Astrocyte of the cerebellum (primary cell): ENCODE results near the gene HOXD8.

Experiments used
- DNase-seq: peaks from one replicate; pipeline ENCODE4 v3.0.0-alpha.2; 2011; ENCODE audit warnings: low read depth
- H3K4me3 ChIP-seq: 2 replicates; pipeline ENCODE4 v1.5.1; 2011; ENCODE audit warnings: mild to moderate bottlenecking, low read depth, low read length, moderate library complexity
- in situ Hi-C: cut with HindIII; loops from 2 replicates; pipeline ENCODE4 v1.10.0; 2017; ENCODE audit warnings: low sequenced_read_pairs
- TF ChIP-seq, protein P1 (sequence below): IDR thresholded peaks from 2 replicates; pipeline ENCODE4 v1.5.1; 2012; ENCODE audit warnings: low read length, low read depth, moderate library complexity, mild to moderate bottlenecking; ENCODE audit errors: missing control alignments

The HOXD8 gene

DNA sequence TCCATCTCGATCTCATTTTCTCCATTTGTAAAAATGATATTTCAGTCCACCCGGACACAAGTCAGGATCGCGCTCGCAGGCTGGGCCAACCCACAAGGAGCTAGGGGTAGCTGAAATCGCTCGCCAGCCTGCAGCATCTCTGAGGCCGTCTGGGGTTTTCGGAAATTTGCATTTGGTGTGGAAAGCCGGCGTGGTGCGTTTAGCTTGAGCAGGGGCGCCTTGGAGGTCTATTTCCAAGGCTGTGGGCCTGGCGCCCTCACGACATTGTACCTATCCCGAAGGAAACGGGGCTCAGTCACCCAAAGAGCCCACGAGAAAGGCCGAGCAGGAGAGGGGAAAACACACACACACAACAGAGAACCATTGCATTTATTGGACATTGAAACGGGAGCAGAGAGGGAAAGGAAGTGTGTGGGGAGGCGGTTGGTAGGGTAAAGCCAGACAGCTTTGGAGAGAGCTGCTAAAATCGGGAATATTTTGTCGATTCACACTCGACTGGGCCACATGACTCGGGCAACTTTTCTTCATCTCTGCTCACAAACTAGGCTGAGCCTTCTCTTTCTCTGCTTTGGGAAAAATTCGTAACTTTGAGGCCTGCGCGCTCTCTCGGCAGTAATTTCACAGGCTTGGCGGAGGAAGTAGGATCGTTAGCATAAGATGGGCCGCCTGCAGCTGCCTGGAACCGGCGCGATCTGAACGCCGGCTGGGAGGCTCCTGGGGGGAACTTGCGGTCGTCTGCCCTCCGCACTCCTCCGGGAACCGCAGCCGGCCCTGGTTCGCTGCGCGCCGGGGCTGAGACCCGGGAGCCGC is 1.1 kb upstream of the HOXD8 start:
- TF ChIP-seq, protein P1, sequence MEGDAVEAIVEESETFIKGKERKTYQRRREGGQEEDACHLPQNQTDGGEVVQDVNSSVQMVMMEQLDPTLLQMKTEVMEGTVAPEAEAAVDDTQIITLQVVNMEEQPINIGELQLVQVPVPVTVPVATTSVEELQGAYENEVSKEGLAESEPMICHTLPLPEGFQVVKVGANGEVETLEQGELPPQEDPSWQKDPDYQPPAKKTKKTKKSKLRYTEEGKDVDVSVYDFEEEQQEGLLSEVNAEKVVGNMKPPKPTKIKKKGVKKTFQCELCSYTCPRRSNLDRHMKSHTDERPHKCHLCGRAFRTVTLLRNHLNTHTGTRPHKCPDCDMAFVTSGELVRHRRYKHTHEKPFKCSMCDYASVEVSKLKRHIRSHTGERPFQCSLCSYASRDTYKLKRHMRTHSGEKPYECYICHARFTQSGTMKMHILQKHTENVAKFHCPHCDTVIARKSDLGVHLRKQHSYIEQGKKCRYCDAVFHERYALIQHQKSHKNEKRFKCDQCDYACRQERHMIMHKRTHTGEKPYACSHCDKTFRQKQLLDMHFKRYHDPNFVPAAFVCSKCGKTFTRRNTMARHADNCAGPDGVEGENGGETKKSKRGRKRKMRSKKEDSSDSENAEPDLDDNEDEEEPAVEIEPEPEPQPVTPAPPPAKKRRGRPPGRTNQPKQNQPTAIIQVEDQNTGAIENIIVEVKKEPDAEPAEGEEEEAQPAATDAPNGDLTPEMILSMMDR: no peak
- DNase-seq: no peak
- no peak overlapping the region for H3K4me3 ChIP-seq
- in situ Hi-C loops: no loop called here

DNA sequence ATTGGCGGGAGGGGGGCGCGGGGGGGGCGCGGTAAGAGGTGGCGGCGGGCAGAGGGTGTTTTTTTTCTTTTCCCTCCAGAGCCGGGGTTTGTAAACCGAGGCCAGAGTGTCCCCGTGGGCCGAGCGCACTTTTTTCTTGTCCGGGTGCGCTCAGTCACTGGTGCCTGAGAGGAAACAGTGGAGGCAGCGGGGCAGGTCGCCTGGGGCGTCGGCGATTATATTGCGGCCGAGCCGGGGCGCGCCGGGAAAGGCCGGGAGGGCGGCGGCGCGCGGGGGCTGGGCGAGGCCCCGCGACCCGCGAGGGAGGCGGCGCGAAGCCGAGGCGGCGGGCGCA is 275 bp downstream of the HOXD8 start:
- TF ChIP-seq, protein P1: no peak
- no peak overlapping the region for H3K4me3 ChIP-seq
- in situ Hi-C loops: loop anchor here (10.0 kb wide), 1 partner anchor 505 kb away; no protein-coding TSS in a partner anchor
- no peak for DNase-seq

DNA sequence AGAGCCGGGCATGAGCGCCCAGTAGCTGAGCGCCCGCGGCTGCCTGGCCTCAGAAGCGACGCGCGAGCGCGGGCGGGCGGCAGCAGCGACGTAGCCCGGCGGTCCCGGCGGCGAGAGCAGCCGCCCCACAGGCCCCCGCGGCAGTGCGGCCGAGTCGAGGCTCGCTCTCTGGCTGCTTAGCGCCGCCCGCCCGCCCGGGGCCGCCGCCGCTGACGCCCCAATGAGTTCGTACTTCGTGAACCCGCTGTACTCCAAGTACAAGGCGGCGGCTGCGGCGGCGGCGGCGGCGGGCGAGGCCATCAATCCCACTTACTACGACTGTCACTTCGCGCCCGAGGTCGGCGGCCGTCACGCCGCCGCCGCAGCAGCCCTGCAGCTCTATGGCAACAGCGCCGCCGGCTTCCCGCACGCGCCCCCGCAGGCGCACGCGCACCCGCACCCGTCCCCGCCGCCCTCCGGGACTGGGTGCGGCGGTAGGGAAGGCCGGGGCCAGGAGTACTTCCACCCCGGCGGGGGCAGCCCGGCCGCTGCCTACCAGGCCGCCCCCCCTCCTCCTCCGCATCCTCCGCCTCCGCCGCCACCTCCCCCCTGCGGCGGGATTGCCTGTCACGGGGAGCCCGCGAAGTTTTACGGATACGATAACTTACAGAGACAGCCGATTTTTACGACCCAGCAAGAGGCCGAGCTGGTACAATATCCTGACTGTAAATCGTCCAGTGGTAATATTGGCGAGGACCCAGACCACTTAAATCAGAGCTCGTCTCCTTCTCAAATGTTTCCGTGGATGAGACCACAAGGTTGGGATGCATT is 847 bp downstream of the HOXD8 start:
- in situ Hi-C loops: loop anchor here (10.0 kb wide), 1 partner anchor 504 kb away; no protein-coding TSS in a partner anchor
- no peak for DNase-seq
- H3K4me3 ChIP-seq: no peak overlapping the region
- TF ChIP-seq, protein P1: no peak

DNA sequence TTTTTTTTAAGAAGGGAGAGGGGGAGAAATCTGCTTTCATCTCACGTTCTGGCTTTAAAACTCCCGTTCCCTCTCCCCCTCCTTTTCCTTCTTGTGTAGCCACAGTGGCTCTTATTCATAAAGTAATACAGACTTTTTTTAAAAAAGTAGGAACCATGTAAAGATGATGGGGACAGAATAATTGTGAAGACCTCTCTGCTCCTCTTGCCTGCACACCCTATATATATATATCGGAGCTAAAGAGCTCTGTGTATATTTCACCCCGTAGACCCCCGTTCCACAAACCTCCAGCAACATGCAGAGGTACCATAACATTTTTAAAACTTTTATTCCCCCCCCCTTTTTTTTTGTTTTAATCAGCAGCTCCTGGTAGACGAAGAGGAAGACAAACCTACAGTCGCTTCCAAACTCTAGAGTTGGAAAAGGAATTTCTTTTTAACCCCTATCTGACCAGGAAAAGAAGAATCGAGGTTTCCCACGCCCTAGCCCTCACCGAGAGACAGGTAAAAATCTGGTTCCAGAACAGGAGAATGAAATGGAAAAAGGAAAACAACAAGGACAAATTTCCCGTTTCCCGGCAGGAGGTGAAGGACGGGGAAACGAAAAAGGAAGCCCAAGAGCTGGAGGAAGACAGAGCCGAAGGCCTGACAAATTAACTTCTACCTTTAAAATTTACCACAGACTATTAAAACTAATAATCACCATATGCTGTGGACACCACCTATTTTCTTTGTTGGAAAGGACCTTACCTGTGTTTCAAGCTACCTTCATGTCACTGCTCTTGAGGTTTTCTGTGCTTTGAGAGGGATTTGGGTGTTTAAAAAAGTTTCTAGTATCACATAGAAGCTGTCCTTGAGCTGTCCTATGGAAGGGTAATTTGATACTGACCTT is 1.7 kb downstream of the HOXD8 start:
- in situ Hi-C loops: loop anchor here (10.0 kb wide), 1 partner anchor 504 kb away; no protein-coding TSS in a partner anchor
- TF ChIP-seq, protein P1: no peak
- DNase-seq: no peak
- H3K4me3 ChIP-seq: no peak overlapping the region

DNA sequence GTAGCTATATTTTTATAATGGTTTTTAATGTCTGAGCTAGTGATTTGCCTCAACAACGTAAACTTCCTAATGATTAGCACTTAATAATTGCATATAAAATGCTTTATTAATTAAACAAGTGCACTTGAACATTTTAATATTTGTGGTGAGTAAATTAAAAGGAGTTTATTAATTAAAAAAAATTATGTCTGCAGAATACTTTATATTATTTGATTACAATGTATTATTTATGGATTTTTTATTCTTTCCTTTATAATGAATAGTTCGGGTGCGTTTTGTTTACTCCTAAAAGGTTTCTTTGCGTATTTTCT is 2.3 kb downstream of the HOXD8 start:
- H3K4me3 ChIP-seq: no peak overlapping the region
- in situ Hi-C loops: loop anchor here (10.0 kb wide), 1 partner anchor 503 kb away; no protein-coding TSS in a partner anchor
- no peak for DNase-seq
- TF ChIP-seq, protein P1: no peak
